ENCODE data around the gene ABCC12.

The ABCC12 gene

GRCh38 chr16:48131201-48131935 lies 24.4 kb downstream of the ABCC12 start:
- DNase-seq (ENCODE audit: low spot score), result no peak

- no peak for DNase-seq (ENCODE audit: low spot score)
Observed at GRCh38 chr16:48129926-48130325, 25.9 kb downstream of the ABCC12 start.

- DNase-seq (ENCODE audit: low spot score), result no peak
Observed at GRCh38 chr16:48128769-48129168, 27.0 kb downstream of the ABCC12 start.

GRCh38 chr16:48126801-48127644 lies 28.8 kb downstream of the ABCC12 start:
- peak; percentile 36 for DNase-seq (ENCODE audit: low spot score)

- no peak for DNase-seq (ENCODE audit: low spot score)
Observed at GRCh38 chr16:48125888-48126287, 29.9 kb downstream of the ABCC12 start.

GRCh38 chr16:48124266-48124665 lies 31.5 kb downstream of the ABCC12 start:
- DNase-seq (ENCODE audit: low spot score), result no peak

GRCh38 chr16:48123104-48123788 lies 32.5 kb downstream of the ABCC12 start:
- peak; percentile 95 for DNase-seq (ENCODE audit: low spot score)

- DNase-seq (ENCODE audit: low spot score), result no peak
Observed at GRCh38 chr16:48121276-48121675, 34.5 kb downstream of the ABCC12 start.

GRCh38 chr16:48118841-48119240 lies 37.0 kb downstream of the ABCC12 start:
- DNase-seq (ENCODE audit: low spot score), result no peak

- DNase-seq (ENCODE audit: low spot score), result peak; percentile 58
Observed at GRCh38 chr16:48117217-48118105, 38.3 kb downstream of the ABCC12 start.

GRCh38 chr16:48115299-48115698 lies 40.5 kb downstream of the ABCC12 start:
- no peak for DNase-seq (ENCODE audit: low spot score)

- no peak for DNase-seq (ENCODE audit: low spot score)
Observed at GRCh38 chr16:48114410-48114809, 41.4 kb downstream of the ABCC12 start.

GRCh38 chr16:48113471-48113870 lies 42.3 kb downstream of the ABCC12 start:
- no peak for DNase-seq (ENCODE audit: low spot score)

GRCh38 chr16:48113001-48113400 lies 42.8 kb downstream of the ABCC12 start:
- DNase-seq (ENCODE audit: low spot score), result no peak

GRCh38 chr16:48112600-48112999 lies 43.2 kb downstream of the ABCC12 start:
- DNase-seq (ENCODE audit: low spot score), result no peak

GRCh38 chr16:48110982-48111381 lies 44.8 kb downstream of the ABCC12 start:
- no peak for DNase-seq (ENCODE audit: low spot score)

GRCh38 chr16:48110000-48110399 lies 45.8 kb downstream of the ABCC12 start:
- DNase-seq (ENCODE audit: low spot score), result no peak

GRCh38 chr16:48109475-48109874 lies 46.3 kb downstream of the ABCC12 start:
- no peak for DNase-seq (ENCODE audit: low spot score)

- DNase-seq (ENCODE audit: low spot score), result no peak
Observed at GRCh38 chr16:48106446-48106845, 49.3 kb downstream of the ABCC12 start.

Measured in kidney capillary endothelial cell (primary cell).